GM10266 (cell line): ENCODE data around the gene PLCB1.

Experiments used
- DNase-seq: peaks from one replicate; pipeline ENCODE4 v3.0.0; 2012; ENCODE audit errors: extremely low spot score
- TF ChIP-seq, protein P1 (sequence below): IDR thresholded peaks from 2 replicates; pipeline ENCODE4 v1.5.1; 2012; ENCODE audit warnings: mild to moderate bottlenecking, low read depth; ENCODE audit not compliant: control insufficient read depth, insufficient read depth; ENCODE audit errors: missing control alignments

The PLCB1 gene

DNA sequence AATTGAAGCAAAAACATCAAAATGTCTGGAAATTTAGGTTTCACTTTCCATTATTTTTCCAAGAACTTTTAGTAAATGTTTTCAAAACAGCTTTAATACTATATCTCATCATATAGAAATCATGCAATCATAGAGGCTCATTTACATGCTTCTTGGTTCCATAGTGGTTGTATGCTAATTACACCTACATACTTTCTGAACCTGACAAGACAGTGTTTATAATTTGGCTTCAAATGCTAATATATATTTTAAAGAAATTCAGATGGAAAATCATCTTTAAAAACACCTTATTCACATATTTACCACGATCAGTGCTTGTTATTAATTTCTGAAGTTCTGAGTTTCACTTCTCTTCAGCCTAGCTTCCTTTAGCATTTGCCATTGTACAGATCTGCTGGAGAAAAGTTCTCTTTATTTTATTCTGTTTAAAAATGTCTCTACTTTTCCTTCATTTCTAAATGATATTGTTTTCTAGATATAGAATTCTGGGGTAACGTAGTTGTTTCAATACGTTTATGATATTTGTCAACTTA is 89.9 kb downstream of the PLCB1 start:
- TF ChIP-seq, protein P1, sequence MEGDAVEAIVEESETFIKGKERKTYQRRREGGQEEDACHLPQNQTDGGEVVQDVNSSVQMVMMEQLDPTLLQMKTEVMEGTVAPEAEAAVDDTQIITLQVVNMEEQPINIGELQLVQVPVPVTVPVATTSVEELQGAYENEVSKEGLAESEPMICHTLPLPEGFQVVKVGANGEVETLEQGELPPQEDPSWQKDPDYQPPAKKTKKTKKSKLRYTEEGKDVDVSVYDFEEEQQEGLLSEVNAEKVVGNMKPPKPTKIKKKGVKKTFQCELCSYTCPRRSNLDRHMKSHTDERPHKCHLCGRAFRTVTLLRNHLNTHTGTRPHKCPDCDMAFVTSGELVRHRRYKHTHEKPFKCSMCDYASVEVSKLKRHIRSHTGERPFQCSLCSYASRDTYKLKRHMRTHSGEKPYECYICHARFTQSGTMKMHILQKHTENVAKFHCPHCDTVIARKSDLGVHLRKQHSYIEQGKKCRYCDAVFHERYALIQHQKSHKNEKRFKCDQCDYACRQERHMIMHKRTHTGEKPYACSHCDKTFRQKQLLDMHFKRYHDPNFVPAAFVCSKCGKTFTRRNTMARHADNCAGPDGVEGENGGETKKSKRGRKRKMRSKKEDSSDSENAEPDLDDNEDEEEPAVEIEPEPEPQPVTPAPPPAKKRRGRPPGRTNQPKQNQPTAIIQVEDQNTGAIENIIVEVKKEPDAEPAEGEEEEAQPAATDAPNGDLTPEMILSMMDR = no peak
- DNase-seq = no peak

DNA sequence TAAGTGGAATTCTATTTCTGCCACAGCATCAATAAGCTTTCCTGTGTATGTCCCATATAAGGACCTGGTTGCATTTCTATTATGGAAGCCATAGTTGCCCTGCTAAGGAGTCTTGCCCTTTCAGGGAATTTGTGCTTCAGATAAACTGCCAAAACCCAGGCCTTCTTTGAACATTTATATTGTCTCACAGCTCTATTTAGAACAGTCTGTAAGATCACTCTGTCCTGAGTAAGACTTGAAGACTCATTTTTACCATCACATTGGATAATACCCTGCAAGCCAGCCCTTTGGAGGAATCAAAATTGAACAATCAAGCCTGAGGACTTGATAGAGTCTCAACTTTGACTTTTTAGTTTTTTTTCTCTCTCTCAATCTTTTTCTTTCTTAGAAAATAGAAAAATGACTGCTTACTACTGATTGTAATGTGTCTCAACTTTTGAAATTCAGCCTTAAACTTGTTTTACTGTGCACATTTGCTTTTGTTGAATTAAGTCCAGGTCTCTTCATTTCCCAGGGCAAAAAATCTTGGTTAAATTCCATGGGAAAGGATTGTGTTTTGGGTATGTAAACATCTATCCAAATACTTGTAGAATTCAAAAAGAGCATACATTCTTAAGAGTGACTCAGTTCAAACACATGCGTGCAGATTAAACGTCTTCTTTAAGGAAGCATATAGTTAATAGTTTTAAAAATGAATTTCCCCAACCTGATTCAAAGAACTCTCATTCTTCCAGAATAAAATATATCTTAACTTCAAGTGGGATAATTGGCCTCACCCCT is 91.2 kb downstream of the PLCB1 start:
- TF ChIP-seq, protein P1 = no peak

DNA sequence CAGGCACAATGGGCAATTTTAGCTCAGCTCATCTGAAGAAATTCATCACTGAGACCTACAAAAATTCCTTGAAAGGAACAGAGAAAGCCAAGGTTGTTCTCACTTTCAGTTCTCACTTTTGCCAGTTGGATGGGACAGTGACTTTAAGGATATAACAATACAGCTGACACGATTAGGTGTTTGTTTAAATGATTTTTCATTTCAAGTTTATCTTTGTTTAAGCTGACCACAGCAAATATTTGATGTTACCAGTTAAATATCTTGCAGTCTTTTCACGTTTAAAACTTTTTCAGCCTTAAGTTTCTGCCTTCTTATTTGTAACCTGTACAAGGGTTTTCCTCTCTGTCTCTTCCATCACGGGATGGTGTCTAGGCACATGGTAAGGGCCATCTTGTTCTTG is 93.6 kb downstream of the PLCB1 start:
- no peak for DNase-seq
- TF ChIP-seq, protein P1 = no peak

More for the DNA sequence above, 91.2 kb downstream of the PLCB1 start:
- DNase-seq = no peak

DNA sequence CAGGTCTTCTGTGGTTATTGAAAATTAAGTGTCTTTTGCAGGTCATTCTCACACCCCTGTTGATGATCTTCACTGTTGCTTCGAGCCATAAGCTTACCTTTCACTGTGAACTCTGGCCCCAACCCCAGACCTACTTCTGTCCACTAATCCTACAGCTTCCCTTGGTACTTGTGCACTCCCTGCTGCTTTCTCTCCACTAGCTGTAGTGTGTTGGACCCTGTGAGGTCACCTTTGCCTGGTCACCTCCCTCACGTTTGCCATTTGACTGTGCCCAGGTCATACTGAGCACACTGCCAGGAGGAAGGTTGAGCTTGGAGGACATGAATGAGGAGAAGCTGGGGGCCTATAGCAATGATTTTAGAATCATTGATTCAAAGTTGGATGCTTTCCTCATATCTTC is 94.0 kb downstream of the PLCB1 start:
- TF ChIP-seq, protein P1 = no peak
- no peak for DNase-seq

DNA sequence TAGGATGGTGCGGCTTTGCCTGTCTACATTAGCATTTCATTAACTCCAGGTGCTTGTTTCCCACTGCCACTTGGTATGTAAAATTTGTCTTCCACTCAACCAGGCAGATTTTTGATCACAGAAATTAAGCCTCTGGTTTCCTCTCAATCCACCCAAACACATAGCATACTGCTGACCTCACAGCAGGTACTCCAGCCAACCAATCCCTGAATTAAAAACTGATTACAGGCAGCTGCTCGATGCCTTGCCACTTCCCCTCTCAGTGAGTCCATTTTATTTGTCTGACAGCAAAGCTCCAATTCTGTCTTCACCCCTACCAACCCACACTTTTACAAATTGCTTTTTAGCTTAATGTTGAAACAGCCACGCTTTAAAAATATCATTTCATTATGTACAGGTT is 95.2 kb downstream of the PLCB1 start:
- no peak for DNase-seq
- TF ChIP-seq, protein P1 = no peak

DNA sequence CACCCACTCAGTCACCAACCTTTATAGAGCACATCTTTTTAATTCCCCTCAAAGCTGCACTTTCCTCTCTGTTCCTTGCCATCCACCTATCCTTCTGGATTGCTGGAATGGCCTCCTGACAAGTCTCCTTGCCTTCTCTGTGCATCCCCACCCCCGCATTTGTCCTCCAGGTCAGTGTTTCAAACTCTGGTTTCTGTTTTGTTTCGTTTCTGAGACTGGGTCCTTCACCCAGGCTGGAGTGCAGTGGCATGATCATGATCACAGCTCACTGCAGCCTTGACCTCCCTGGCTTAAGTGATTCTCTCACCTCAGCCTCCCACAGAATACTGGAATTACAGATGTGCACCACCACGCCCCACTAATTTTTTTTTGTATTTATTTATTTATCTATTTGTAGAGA is 96.2 kb downstream of the PLCB1 start:
- no peak for DNase-seq
- TF ChIP-seq, protein P1 = no peak

DNA sequence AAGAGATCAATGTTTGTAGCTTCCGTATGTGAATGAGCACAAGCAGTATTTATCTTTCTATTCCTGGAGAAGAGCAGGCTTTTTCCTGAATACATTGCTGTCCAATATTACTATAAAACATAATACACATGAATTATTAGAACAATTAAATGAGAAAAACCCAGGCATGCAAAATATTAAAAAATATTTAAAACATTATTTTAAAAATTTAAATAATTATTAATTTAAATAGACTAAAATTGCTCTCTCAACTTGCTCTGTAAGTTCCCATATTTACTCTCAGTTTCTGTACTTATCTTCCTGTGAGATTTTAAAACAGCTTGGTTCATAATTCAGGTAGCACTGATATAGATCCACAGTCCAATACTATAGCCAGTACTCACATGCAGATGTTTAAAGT is 97.0 kb downstream of the PLCB1 start:
- no peak for DNase-seq
- TF ChIP-seq, protein P1 = no peak
